ENCODE results near the gene EPHA10. TPM values are rescaled to one million over a fixed set of nuclear protein-coding genes. Genes with fewer than 3 reads are reported as not detected.
A peak's percentile ranks its signal among the peaks of the same experiment; 100 is the strongest.

EPHA10 gene
- total and polyA plus RNA-seq, 2 donors from 2014 or later, result 0.88 TPM; not detected in 1

DNA sequence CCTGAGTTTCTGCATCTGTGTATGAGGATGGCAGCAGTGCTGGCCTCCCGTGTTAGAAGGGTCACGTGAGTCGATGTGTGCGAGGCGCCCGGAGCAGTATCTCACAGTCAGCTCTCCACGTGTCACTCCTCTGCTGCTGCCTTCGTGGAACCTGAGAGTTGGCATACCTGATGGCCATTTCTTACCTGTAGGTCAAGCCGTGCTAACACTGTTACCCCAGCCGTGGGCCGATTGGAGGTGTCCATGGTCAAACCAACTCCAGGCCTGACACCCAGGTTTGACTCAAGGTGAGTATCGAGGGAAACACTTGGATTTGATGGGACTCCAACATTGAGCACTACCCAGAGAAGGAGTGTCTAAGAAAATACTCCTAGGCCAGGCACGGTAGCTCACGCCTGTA, 61.9 kb downstream of the EPHA10 start:
- Histone ChIP-seq H3K36me3 (ENCODE audit: control insufficient read depth in 2 of 3, insufficient read depth in 3 of 3, low read length in 3 of 3) (no peaks in the 10 kb centered on the region), H3K9ac (ENCODE audit: low read length in 3 of 3) (no peak overlapping the region), H3K27me3 (ENCODE audit: control insufficient read depth, insufficient read depth, low read length) (no peaks in the 10 kb centered on the region), H3K27ac (ENCODE audit: low read depth in 2 of 2, low read length in 2 of 2) (no peak overlapping the region), H3K9me3 (ENCODE audit: control insufficient read depth in 2 of 3, insufficient read depth in 1 of 3, low read length in 3 of 3) (no peaks in the 10 kb centered on the region), H3K4me3 (ENCODE audit: low read length in 3 of 3) (no peak overlapping the region), H3K4me1 (ENCODE audit: control insufficient read depth in 2 of 3, insufficient read depth in 2 of 3, low read depth in 1 of 3, low read length in 3 of 3) (no peaks in the 10 kb centered on the region)
- TF ChIP-seq, protein P1, sequence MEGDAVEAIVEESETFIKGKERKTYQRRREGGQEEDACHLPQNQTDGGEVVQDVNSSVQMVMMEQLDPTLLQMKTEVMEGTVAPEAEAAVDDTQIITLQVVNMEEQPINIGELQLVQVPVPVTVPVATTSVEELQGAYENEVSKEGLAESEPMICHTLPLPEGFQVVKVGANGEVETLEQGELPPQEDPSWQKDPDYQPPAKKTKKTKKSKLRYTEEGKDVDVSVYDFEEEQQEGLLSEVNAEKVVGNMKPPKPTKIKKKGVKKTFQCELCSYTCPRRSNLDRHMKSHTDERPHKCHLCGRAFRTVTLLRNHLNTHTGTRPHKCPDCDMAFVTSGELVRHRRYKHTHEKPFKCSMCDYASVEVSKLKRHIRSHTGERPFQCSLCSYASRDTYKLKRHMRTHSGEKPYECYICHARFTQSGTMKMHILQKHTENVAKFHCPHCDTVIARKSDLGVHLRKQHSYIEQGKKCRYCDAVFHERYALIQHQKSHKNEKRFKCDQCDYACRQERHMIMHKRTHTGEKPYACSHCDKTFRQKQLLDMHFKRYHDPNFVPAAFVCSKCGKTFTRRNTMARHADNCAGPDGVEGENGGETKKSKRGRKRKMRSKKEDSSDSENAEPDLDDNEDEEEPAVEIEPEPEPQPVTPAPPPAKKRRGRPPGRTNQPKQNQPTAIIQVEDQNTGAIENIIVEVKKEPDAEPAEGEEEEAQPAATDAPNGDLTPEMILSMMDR (IDR thresholded peaks at IDR 0.05; ENCODE audit: borderline replicate concordance, extremely low read depth, insufficient read depth), result no peak
- peak in 1 of 5 donors; percentile 16 for DNase-seq
- intact Hi-C loops (cut with DNase I), result no loop called here
- no peak for FAIRE-seq

DNA sequence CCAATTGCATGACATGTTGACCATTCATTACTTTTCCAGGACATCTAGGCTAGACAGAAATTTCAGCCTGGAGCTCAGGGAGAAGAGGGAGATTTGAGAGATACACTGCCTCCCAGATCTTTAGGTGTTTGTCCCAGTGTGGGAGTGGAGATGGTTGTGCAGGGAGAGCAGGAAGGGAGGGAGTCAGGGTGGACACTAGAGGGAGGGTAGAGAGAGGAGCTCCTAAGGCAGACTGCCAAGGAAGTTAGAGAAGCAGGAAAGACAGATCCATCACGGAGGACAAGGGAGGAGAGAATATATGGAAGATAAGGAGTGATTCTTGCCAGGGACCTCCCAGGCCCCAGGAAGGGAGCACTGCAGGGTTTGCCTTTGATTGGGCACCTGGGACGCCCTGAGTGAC, 63.9 kb downstream of the EPHA10 start:
- peak in 1 of 5 donors; percentile 10 for DNase-seq
- no peak overlapping the region for H3K4me3 ChIP-seq (ENCODE audit: low read length in 3 of 3)

DNA sequence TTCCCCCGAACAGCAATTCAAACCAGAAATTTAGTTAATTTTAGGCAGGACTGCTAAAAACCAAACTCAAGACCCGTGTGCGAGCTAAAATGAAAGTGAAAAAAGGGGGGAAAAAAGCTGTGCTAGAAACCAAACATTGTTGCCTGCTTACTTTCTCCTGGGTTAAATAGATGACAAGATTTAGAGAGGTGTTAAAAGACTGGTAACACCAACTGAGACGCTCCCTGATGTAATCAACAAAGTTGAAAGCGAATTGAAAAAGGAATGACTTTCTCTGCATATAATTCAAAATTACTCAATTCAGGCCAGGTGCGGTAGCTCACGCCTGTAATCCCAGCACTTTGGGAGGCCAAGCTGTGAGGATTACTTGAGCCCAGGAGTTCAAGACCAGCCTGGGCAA, 65.8 kb downstream of the EPHA10 start:
- intact Hi-C loops (cut with DNase I), result no loop called here
- H3K36me3 ChIP-seq (ENCODE audit: control insufficient read depth in 2 of 3, insufficient read depth in 3 of 3, low read length in 3 of 3), result no peaks in the 10 kb centered on the region
- DNase-seq (no peak), FAIRE-seq (no peak)
- TF ChIP-seq, protein P1 (IDR thresholded peaks at IDR 0.05; ENCODE audit: borderline replicate concordance, extremely low read depth, insufficient read depth), result no peak
- H3K4me3 ChIP-seq (ENCODE audit: low read length in 3 of 3), result no peak overlapping the region
- H3K4me1 ChIP-seq (ENCODE audit: control insufficient read depth in 2 of 3, insufficient read depth in 2 of 3, low read depth in 1 of 3, low read length in 3 of 3), result no peaks in the 10 kb centered on the region
- H3K9ac ChIP-seq (ENCODE audit: low read length in 3 of 3), result no peak overlapping the region
- H3K27me3 ChIP-seq (ENCODE audit: control insufficient read depth, insufficient read depth, low read length), result no peaks in the 10 kb centered on the region
- H3K9me3 ChIP-seq (ENCODE audit: control insufficient read depth in 2 of 3, insufficient read depth in 1 of 3, low read length in 3 of 3), result no peaks in the 10 kb centered on the region
- H3K27ac ChIP-seq (ENCODE audit: low read depth in 2 of 2, low read length in 2 of 2), result no peak overlapping the region

More for the DNA sequence above, 63.9 kb downstream of the EPHA10 start:
- intact Hi-C loops (cut with DNase I), result no loop called here
- Histone ChIP-seq H3K27me3 (ENCODE audit: control insufficient read depth, insufficient read depth, low read length) (no peaks in the 10 kb centered on the region), H3K9ac (ENCODE audit: low read length in 3 of 3) (no peak overlapping the region), H3K9me3 (ENCODE audit: control insufficient read depth in 2 of 3, insufficient read depth in 1 of 3, low read length in 3 of 3) (no peaks in the 10 kb centered on the region), H3K4me1 (ENCODE audit: control insufficient read depth in 2 of 3, insufficient read depth in 2 of 3, low read depth in 1 of 3, low read length in 3 of 3) (no peaks in the 10 kb centered on the region), H3K27ac (ENCODE audit: low read depth in 2 of 2, low read length in 2 of 2) (no peak overlapping the region), H3K36me3 (ENCODE audit: control insufficient read depth in 2 of 3, insufficient read depth in 3 of 3, low read length in 3 of 3) (no peaks in the 10 kb centered on the region)
- TF ChIP-seq, protein P1 (IDR thresholded peaks at IDR 0.05; ENCODE audit: borderline replicate concordance, extremely low read depth, insufficient read depth), result no peak
- FAIRE-seq, result no peak

DNA sequence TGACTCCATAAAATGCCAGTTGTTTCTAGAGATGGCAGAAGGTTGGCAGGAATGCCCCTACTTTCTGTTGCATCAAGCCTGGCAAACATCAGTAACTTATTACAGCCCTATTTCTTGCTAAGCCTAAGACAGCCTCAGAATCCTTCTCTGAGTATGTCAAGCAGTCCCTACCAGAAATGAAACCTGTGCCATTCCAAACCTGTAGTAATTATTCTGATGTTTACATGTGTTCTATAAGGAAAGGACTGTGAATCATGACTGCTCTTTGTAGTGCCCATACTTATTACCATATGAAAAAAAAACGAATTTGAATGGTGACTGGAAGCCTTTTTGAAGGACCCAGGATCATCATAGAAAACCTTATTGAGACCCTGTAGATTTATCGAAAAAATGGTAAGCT, 67.2 kb downstream of the EPHA10 start:
- no peak overlapping the region for H3K4me3 ChIP-seq (ENCODE audit: low read length in 3 of 3)
- no peak overlapping the region for H3K27ac ChIP-seq (ENCODE audit: low read depth in 2 of 2, low read length in 2 of 2)
- H3K4me1 ChIP-seq (ENCODE audit: control insufficient read depth in 2 of 3, insufficient read depth in 2 of 3, low read depth in 1 of 3, low read length in 3 of 3), result peaks cover 0 to 2% (median 0%) of the 10 kb centered on the region in 3 donors
- TF ChIP-seq, protein P1 (IDR thresholded peaks at IDR 0.05; ENCODE audit: borderline replicate concordance, extremely low read depth, insufficient read depth), result no peak
- DNase-seq (no peak), FAIRE-seq (no peak)
- no peak overlapping the region for H3K9ac ChIP-seq (ENCODE audit: low read length in 3 of 3)
- H3K9me3 ChIP-seq (ENCODE audit: control insufficient read depth in 2 of 3, insufficient read depth in 1 of 3, low read length in 3 of 3), result no peaks in the 10 kb centered on the region
- intact Hi-C loops (cut with DNase I), result no loop called here
- H3K36me3 ChIP-seq (ENCODE audit: control insufficient read depth in 2 of 3, insufficient read depth in 3 of 3, low read length in 3 of 3), result no peaks in the 10 kb centered on the region
- no peaks in the 10 kb centered on the region for H3K27me3 ChIP-seq (ENCODE audit: control insufficient read depth, insufficient read depth, low read length)
